ENCODE measurements around the gene TMEM39A. TPM values are rescaled to one million over a fixed set of nuclear protein-coding genes. Genes with fewer than 3 reads are reported as not detected.

Gene TMEM39A
- total and polyA plus RNA-seq, 2 donors (not counting 1 experiment from before 2014, with no cell fraction given): 8.5 to 39.9 TPM

DNA sequence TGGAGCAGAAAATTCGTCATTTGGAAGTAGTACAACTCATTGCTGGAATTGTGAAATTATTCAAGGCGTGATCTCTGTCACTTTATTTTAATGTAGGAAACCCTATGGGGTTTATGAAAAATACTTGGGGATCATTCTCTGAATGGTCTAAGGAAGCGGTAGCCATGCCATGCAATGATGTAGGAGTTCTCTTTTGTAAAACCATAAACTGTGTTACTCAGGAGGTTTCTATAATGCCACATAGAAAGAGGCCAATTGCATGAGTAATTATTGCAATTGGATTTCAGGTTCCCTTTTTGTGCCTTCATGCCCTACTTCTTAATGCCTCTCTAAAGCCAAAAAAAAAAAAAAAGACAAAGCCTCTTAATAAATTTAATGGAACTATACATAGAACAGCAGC is 29.4 kb upstream of the TMEM39A start:
- 79% methylated on average over 3 of the region's 3 CpGs for WGBS (ENCODE audit: insufficient coverage)
- H3K4me3 Mint-ChIP-seq: no peak overlapping the region
- intact Hi-C loops (cut with micrococcal nuclease): no loop called here

DNA sequence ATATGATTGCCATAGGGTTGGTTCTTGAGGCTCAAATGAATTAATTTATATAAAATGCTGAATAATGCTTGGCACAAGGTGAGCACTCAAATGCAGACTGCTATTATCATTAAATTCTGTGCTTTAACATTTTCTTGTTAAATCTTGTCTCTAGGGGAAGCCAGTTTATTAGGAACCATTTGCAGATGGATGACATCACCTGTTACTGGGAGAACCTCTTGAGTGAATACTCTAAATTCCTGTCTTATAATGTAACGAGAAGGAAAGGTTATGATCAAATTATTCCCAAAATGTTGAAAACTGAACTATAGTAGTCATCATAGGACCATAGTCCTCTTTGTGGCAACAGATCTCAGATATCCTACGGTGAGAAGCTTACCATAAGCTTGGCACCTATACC is 28.7 kb upstream of the TMEM39A start:
- Histone ChIP-seq H3K79me2 (ENCODE audit: control insufficient read depth, insufficient read depth, low read length) (no peaks in the 10 kb centered on the region), H3K4me2 (replicated peaks; ENCODE audit: low read depth, low read length, poor library complexity, severe bottlenecking) (no peak overlapping the region), H3K9ac (ENCODE audit: low read length) (no peak overlapping the region), H2AFZ (ENCODE audit: insufficient read depth, low read depth, low read length, poor library complexity, severe bottlenecking) (no peak overlapping the region), H3K27me3 (replicated peaks in 1 of 4; ENCODE audit: control extremely low read depth in 1 of 4, control insufficient read depth in 3 of 4, insufficient read depth in 4 of 4, low read length in 3 of 4) (no peaks in the 10 kb centered on the region), H3K4me1 (ENCODE audit: control insufficient read depth in 2 of 2, insufficient read depth in 2 of 2, low read length in 2 of 2) (no peaks in the 10 kb centered on the region), H3K36me3 (replicated peaks in 1 of 2; ENCODE audit: control extremely low read depth in 1 of 2, control insufficient read depth in 1 of 2, extremely low read depth in 1 of 2, insufficient read depth in 2 of 2, low read length in 1 of 2) (peaks cover 11 to 12% of the 10 kb centered on the region in 2 experiments), H4K20me1 (ENCODE audit: control insufficient read depth, insufficient read depth, low read length, poor library complexity, severe bottlenecking) (no peaks in the 10 kb centered on the region), H3K9me3 (ENCODE audit: control extremely low read depth in 1 of 3, control insufficient read depth in 2 of 3, insufficient read depth in 1 of 3, low read length in 2 of 3) (no peaks in the 10 kb centered on the region), H3K27ac (ENCODE audit: low read length in 2 of 2) (no peak overlapping the region), H3K4me3 (ENCODE audit: control extremely low read depth in 1 of 5, extremely low read depth in 1 of 5, insufficient read depth in 1 of 5, low read depth in 2 of 5, low read length in 4 of 5) (no peak overlapping the region)
- Mint-ChIP-seq H3K9me3 (ENCODE audit: insufficient read depth) (no peaks in the 10 kb centered on the region), H3K27me3 (no peaks in the 10 kb centered on the region), H3K4me1 (no peaks in the 10 kb centered on the region), H3K27ac (no peak overlapping the region), H3K4me3 (no peak overlapping the region)
- POLR2A ChIA-PET: no interaction called here
- intact Hi-C loops (cut with micrococcal nuclease): no loop called here
- no CpG with 5 or more reads among the region's 2 CpGs for WGBS (ENCODE audit: insufficient coverage)
- no peak for ATAC-seq (ENCODE audit: low read depth)
- no peak for TF ChIP-seq EZH2 (IDR thresholded peaks at IDR 0.05; ENCODE audit: borderline replicate concordance, insufficient read depth, low read depth, low read length, poor library complexity, severe bottlenecking)
- TF ChIP-seq, protein P1, sequence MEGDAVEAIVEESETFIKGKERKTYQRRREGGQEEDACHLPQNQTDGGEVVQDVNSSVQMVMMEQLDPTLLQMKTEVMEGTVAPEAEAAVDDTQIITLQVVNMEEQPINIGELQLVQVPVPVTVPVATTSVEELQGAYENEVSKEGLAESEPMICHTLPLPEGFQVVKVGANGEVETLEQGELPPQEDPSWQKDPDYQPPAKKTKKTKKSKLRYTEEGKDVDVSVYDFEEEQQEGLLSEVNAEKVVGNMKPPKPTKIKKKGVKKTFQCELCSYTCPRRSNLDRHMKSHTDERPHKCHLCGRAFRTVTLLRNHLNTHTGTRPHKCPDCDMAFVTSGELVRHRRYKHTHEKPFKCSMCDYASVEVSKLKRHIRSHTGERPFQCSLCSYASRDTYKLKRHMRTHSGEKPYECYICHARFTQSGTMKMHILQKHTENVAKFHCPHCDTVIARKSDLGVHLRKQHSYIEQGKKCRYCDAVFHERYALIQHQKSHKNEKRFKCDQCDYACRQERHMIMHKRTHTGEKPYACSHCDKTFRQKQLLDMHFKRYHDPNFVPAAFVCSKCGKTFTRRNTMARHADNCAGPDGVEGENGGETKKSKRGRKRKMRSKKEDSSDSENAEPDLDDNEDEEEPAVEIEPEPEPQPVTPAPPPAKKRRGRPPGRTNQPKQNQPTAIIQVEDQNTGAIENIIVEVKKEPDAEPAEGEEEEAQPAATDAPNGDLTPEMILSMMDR (IDR thresholded peaks at IDR 0.05): no peak
- CTCF ChIA-PET: no interaction called here
- no peak for DNase-seq

More for the DNA sequence above, 29.4 kb upstream of the TMEM39A start:
- Mint-ChIP-seq H3K27me3 (no peaks in the 10 kb centered on the region), H3K9me3 (ENCODE audit: insufficient read depth) (no peaks in the 10 kb centered on the region), H3K4me1 (peaks cover 5% of the 10 kb centered on the region), H3K27ac (no peak overlapping the region)
- Histone ChIP-seq H4K20me1 (ENCODE audit: control insufficient read depth, insufficient read depth, low read length, poor library complexity, severe bottlenecking) (no peaks in the 10 kb centered on the region), H3K79me2 (ENCODE audit: control insufficient read depth, insufficient read depth, low read length) (no peaks in the 10 kb centered on the region), H3K9ac (ENCODE audit: low read length) (no peak overlapping the region), H3K4me2 (replicated peaks; ENCODE audit: low read depth, low read length, poor library complexity, severe bottlenecking) (no peak overlapping the region), H3K27me3 (replicated peaks in 1 of 4; ENCODE audit: control extremely low read depth in 1 of 4, control insufficient read depth in 3 of 4, insufficient read depth in 4 of 4, low read length in 3 of 4) (no peaks in the 10 kb centered on the region), H3K27ac (ENCODE audit: low read length in 2 of 2) (no peak overlapping the region), H2AFZ (ENCODE audit: insufficient read depth, low read depth, low read length, poor library complexity, severe bottlenecking) (no peak overlapping the region), H3K4me1 (ENCODE audit: control insufficient read depth in 2 of 2, insufficient read depth in 2 of 2, low read length in 2 of 2) (peaks cover 2 to 4% of the 10 kb centered on the region in 2 donors), H3K4me3 (ENCODE audit: control extremely low read depth in 1 of 5, extremely low read depth in 1 of 5, insufficient read depth in 1 of 5, low read depth in 2 of 5, low read length in 4 of 5) (no peak overlapping the region), H3K36me3 (replicated peaks in 1 of 2; ENCODE audit: control extremely low read depth in 1 of 2, control insufficient read depth in 1 of 2, extremely low read depth in 1 of 2, insufficient read depth in 2 of 2, low read length in 1 of 2) (peaks cover 8 to 11% of the 10 kb centered on the region in 2 experiments), H3K9me3 (ENCODE audit: control extremely low read depth in 1 of 3, control insufficient read depth in 2 of 3, insufficient read depth in 1 of 3, low read length in 2 of 3) (no peaks in the 10 kb centered on the region)
- ChIA-PET CTCF (no interaction called here), POLR2A (no interaction called here)
- ATAC-seq (ENCODE audit: low read depth) (no peak), DNase-seq (no peak)
- TF ChIP-seq EZH2 (IDR thresholded peaks at IDR 0.05; ENCODE audit: borderline replicate concordance, insufficient read depth, low read depth, low read length, poor library complexity, severe bottlenecking): no peak
- TF ChIP-seq, protein P1 (IDR thresholded peaks at IDR 0.05): no peak
